GM19397 (cell line): ENCODE results near the gene MRPL20.
A peak's percentile ranks its signal among the peaks of the same experiment; 100 is the strongest.
"Not testable (repeated sequence)": the region's sequence is repeated elsewhere in the genome, so short reads cannot be mapped to it uniquely, and the experiment has no call there.

ENCODE experiments used
- ATAC-seq: cut with Tn5 transposase; IDR thresholded peaks from one replicate; pipeline ENCODE4 v1.9.1; 2021; ENCODE audit warnings: mild to moderate bottlenecking, moderate library complexity; ENCODE audit not compliant: unreplicated experiment

The MRPL20 gene

GRCh38 chr1:1411626-1412025 is 4.5 kb upstream of the MRPL20 start:
- no peak for ATAC-seq

GRCh38 chr1:1410238-1410637 is 3.1 kb upstream of the MRPL20 start:
- not testable (repeated sequence) for ATAC-seq

GRCh38 chr1:1407636-1408318 is 684 bp upstream of the MRPL20 start:
- peak; percentile 19 for ATAC-seq

GRCh38 chr1:1406101-1406820 is 832 bp downstream of the MRPL20 start:
- ATAC-seq: no peak

- ATAC-seq: no peak
These were observed 3.4 kb downstream of the MRPL20 start for GRCh38 chr1:1403653-1404052.

- ATAC-seq: not testable (repeated sequence)
These were observed 4.1 kb downstream of the MRPL20 start for GRCh38 chr1:1402901-1403392.

GRCh38 chr1:1402072-1402900 is 4.8 kb downstream of the MRPL20 start:
- ATAC-seq: no peak

- no peak for ATAC-seq
These were observed 5.6 kb downstream of the MRPL20 start for GRCh38 chr1:1401457-1402010.

- ATAC-seq: no peak
These were observed 6.3 kb downstream of the MRPL20 start for GRCh38 chr1:1400576-1401456.

- ATAC-seq: no peak
These were observed 7.1 kb downstream of the MRPL20 start for GRCh38 chr1:1399872-1400575.

GRCh38 chr1:1399187-1399871 is 7.8 kb downstream of the MRPL20 start, which contains the start of gene CCNL2:
Gene CCNL2, minus strand, starts transcription at chr1:1399335. Its CDS starts 29 bp downstream, at chr1:1399306.
- peak; percentile 89 for ATAC-seq

- no peak for ATAC-seq
These were observed 8.4 kb downstream of the MRPL20 start for GRCh38 chr1:1398677-1399186.

- ATAC-seq: no peak
These were observed 9.1 kb downstream of the MRPL20 start for GRCh38 chr1:1397839-1398523.

GRCh38 chr1:1395166-1395565 is 11.9 kb downstream of the MRPL20 start:
- no peak for ATAC-seq

GRCh38 chr1:1394116-1394515 is 13.0 kb downstream of the MRPL20 start:
- no peak for ATAC-seq

GRCh38 chr1:1393428-1393827 is 13.7 kb downstream of the MRPL20 start:
- no peak for ATAC-seq

- no peak for ATAC-seq
These were observed 14.1 kb downstream of the MRPL20 start for GRCh38 chr1:1393014-1393413.

- ATAC-seq: no peak
These were observed 15.9 kb downstream of the MRPL20 start for GRCh38 chr1:1391225-1391624.
